H9 (cell line): ENCODE data around the gene KEL. TPM values are rescaled to one million over a fixed set of nuclear protein-coding genes. Genes with fewer than 3 reads are reported as not detected.

Experiments used
- DNase-seq: peaks from one replicate; pipeline ENCODE4 v3.0.0-alpha.2; 2017
- H2AFZ ChIP-seq: one replicate; pipeline ENCODE4 v1.6.1; 2013; ENCODE audit warnings: mild to moderate bottlenecking, low read length, control low read depth, moderate library complexity
- H2AK5ac ChIP-seq: 2 replicates; pipeline ENCODE4 v1.6.1; 2013; ENCODE audit warnings: low read length, control low read depth, mixed read lengths; ENCODE audit not compliant: insufficient read length
- H2BK120ac ChIP-seq: one replicate; pipeline ENCODE4 v1.6.1; 2013; ENCODE audit warnings: low read depth, mild to moderate bottlenecking, low read length, control low read depth, inconsistent platforms; ENCODE audit not compliant: poor library complexity, severe bottlenecking
- H2BK12ac ChIP-seq: 2 replicates; pipeline ENCODE4 v1.6.1; 2013; ENCODE audit warnings: low read length, control low read depth, mixed read lengths, low read depth; ENCODE audit not compliant: insufficient read length
- H2BK15ac ChIP-seq: 2 replicates; pipeline ENCODE4 v1.6.1; 2013; ENCODE audit warnings: low read depth, low read length, control low read depth
- H2BK20ac ChIP-seq: one replicate; pipeline ENCODE4 v1.6.1; 2013; ENCODE audit warnings: low read depth, mild to moderate bottlenecking, low read length, control low read depth, inconsistent platforms; ENCODE audit not compliant: poor library complexity, severe bottlenecking
- H2BK5ac ChIP-seq: 2 replicates; pipeline ENCODE4 v1.6.1; 2013; ENCODE audit warnings: low read length, control low read depth, mixed read lengths; ENCODE audit not compliant: insufficient read length
- H3K14ac ChIP-seq: 2 replicates; pipeline ENCODE4 v1.6.1; 2013; ENCODE audit warnings: low read length, control low read depth; ENCODE audit not compliant: insufficient read depth
- H3K18ac ChIP-seq: 2 replicates; pipeline ENCODE4 v1.6.1; 2013; ENCODE audit warnings: low read depth, mild to moderate bottlenecking, mixed read lengths, low read length, control low read depth; ENCODE audit not compliant: insufficient read length
- H3K23ac ChIP-seq: 2 replicates; pipeline ENCODE4 v1.6.1; 2013; ENCODE audit warnings: low read length, control low read depth, mixed read lengths, low read depth; ENCODE audit not compliant: insufficient read length
- H3K23me2 ChIP-seq: 2 replicates; pipeline ENCODE4 v1.6.1; 2013; ENCODE audit warnings: low read depth, mild to moderate bottlenecking, mixed read lengths, low read length, control low read depth; ENCODE audit not compliant: insufficient read length, poor library complexity, severe bottlenecking
- H3K27ac ChIP-seq: 2 replicates; pipeline ENCODE4 v1.5.1; 2013; ENCODE audit warnings: low read length, control low read depth, mixed read lengths, low read depth; ENCODE audit not compliant: insufficient read length
- H3K27me3 ChIP-seq: 2 replicates; pipeline ENCODE4 v1.6.1; 2013; ENCODE audit warnings: low read length, control low read depth, inconsistent platforms; ENCODE audit not compliant: insufficient read depth
- H3K4ac ChIP-seq: 2 replicates; pipeline ENCODE4 v1.6.1; 2013; ENCODE audit warnings: low read depth, mild to moderate bottlenecking, control low read depth, inconsistent platforms, low read length, moderate library complexity
- H3K4me1 ChIP-seq: 2 replicates; pipeline ENCODE4 v1.6.1; 2013; ENCODE audit warnings: low read length, control low read depth, inconsistent platforms; ENCODE audit not compliant: insufficient read depth
- H3K4me2 ChIP-seq: 2 replicates; pipeline ENCODE4 v1.6.1; 2013; ENCODE audit warnings: low read length, control low read depth, mixed read lengths; ENCODE audit not compliant: insufficient read length, insufficient read depth
- H3K56ac ChIP-seq: 2 replicates; pipeline ENCODE4 v1.6.1; 2013; ENCODE audit warnings: low read depth, mild to moderate bottlenecking, mixed read lengths, low read length, control low read depth; ENCODE audit not compliant: insufficient read length
- H3K79me1 ChIP-seq: 2 replicates; pipeline ENCODE4 v1.6.1; 2013; ENCODE audit warnings: low read depth, mild to moderate bottlenecking, moderate library complexity, low read length, control low read depth, inconsistent platforms; ENCODE audit not compliant: insufficient read depth, poor library complexity, severe bottlenecking
- H3K79me2 ChIP-seq: 2 replicates; pipeline ENCODE4 v1.6.1; 2013; ENCODE audit warnings: low read length, control low read depth, inconsistent platforms; ENCODE audit not compliant: insufficient read depth
- H3K9ac ChIP-seq: 2 replicates; pipeline ENCODE4 v1.6.1; 2013; ENCODE audit warnings: low read length, control low read depth, mixed read lengths; ENCODE audit not compliant: insufficient read length; ENCODE audit errors: extremely low read depth
- H3K9me3 ChIP-seq: one replicate; pipeline ENCODE4 v1.6.1; 2013; ENCODE audit warnings: low read depth, low read length, inconsistent platforms; ENCODE audit not compliant: control insufficient read depth
- H3T11ph ChIP-seq: one replicate; pipeline ENCODE4 v1.6.1; 2013; ENCODE audit warnings: mild to moderate bottlenecking, low read length, control low read depth, inconsistent platforms
- H4K20me1 ChIP-seq: one replicate; pipeline ENCODE4 v1.6.1; 2013; ENCODE audit not compliant: control insufficient read depth, insufficient read length, insufficient read depth
- H4K5ac ChIP-seq: 2 replicates; pipeline ENCODE4 v1.6.1; 2013; ENCODE audit warnings: low read depth, mild to moderate bottlenecking, mixed read lengths, low read length, control low read depth; ENCODE audit not compliant: insufficient read length
- H4K8ac ChIP-seq: replicated peaks from 2 replicates; pipeline ENCODE4 v1.6.1; 2013; ENCODE audit warnings: low read length, control low read depth, mixed read lengths, low read depth; ENCODE audit not compliant: insufficient read length
- H4K91ac ChIP-seq: 2 replicates; pipeline ENCODE4 v1.6.1; 2013; ENCODE audit warnings: low read depth, mild to moderate bottlenecking, moderate library complexity, mixed read lengths, low read length, control low read depth; ENCODE audit not compliant: insufficient read length
- H3K27ac Mint-ChIP-seq, 3 experiments: 2 replicates in 2 of 3; 3 replicates in 1 of 3; pipeline ENCODE4 v1.8.0; 2020 to 2021; ENCODE audit warnings: mixed read lengths in 3 of 3, mild to moderate bottlenecking in 1 of 3, moderate library complexity in 1 of 3
- H3K27me3 Mint-ChIP-seq: 2 replicates; pipeline ENCODE4 v1.8.0; 2021; ENCODE audit warnings: low read depth, mild to moderate bottlenecking, moderate library complexity, mixed read lengths
- H3K36me3 Mint-ChIP-seq, 3 experiments: 2 replicates in 2 of 3; 3 replicates in 1 of 3; pipeline ENCODE4 v1.8.0; 2020 to 2021; ENCODE audit warnings: low read depth in 3 of 3, mixed read lengths in 3 of 3; ENCODE audit not compliant: insufficient read depth in 1 of 3
- H3K4me1 Mint-ChIP-seq, 2 experiments: 2 replicates each; pipeline ENCODE4 v1.8.0; 2020; ENCODE audit warnings: mixed read lengths in 2 of 2
- H3K4me3 Mint-ChIP-seq, 2 experiments: 2 replicates in 1 of 2; 3 replicates in 1 of 2; pipeline ENCODE4 v1.8.0; 2020 to 2021; ENCODE audit warnings: mild to moderate bottlenecking in 2 of 2, mixed read lengths in 2 of 2, moderate library complexity in 1 of 2
- H3K9me3 Mint-ChIP-seq, 2 experiments: 2 replicates in 1 of 2; 3 replicates in 1 of 2; pipeline ENCODE4 v1.8.0; 2020; ENCODE audit warnings: mild to moderate bottlenecking in 2 of 2, mixed read lengths in 2 of 2, moderate library complexity in 1 of 2
- total RNA-seq: library from RNA; stranded (reverse); gene quantifications from 2 replicates; pipeline ENCODE4 v1.2.1, GENCODE V29; 2021
- TF ChIP-seq, protein P1 (sequence below): fragments of 200-600 bp; sonication (generic); conservative IDR thresholded peaks from 3 replicates; pipeline ENCODE4 v1.8.0; 2021; ENCODE audit warnings: antibody characterized with exemption, mild to moderate bottlenecking

The KEL gene
- total RNA-seq, 1 experiment from 2014 or later: 1.5 TPM

DNA sequence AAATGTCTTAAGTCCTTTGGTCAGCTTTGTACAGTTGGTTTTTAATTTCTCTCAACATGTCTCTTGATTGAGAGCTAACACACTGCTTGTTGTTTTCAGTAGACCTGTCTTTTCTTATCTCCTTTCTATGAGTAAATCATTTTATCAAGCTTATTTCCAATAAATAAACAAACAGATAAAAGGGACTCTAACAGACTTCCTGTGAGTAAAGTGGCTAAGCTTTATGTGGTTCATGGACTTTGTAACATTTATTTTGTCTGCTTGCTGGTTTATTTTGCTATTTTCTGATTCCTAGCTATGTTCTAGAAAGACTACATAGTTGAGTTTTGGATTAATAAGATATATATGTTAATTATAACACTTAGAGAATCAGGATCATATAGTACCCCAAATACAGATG lies 37.6 kb upstream of the KEL start:
- Histone ChIP-seq H2AK5ac (no peak overlapping the region), H3K27ac (no peak overlapping the region), H3K4me1 (no peaks in the 10 kb centered on the region), H4K5ac (no peak overlapping the region), H3K4me2 (no peak overlapping the region), H3K9ac (no peak overlapping the region), H2BK12ac (no peak overlapping the region), H4K8ac (no peak overlapping the region), H4K20me1 (no peaks in the 10 kb centered on the region), H2BK15ac (no peak overlapping the region), H2BK5ac (no peak overlapping the region), H3K23ac (no peak overlapping the region), H3K56ac (no peak overlapping the region), H2BK20ac (no peak overlapping the region), H3K9me3 (no peaks in the 10 kb centered on the region), H4K91ac (no peak overlapping the region), H3K79me1 (no peaks in the 10 kb centered on the region), H3K27me3 (no peaks in the 10 kb centered on the region), H3K4ac (no peak overlapping the region), H3K23me2 (no peaks in the 10 kb centered on the region), H3K79me2 (no peaks in the 10 kb centered on the region), H3K18ac (no peak overlapping the region), H3T11ph (no peak overlapping the region), H3K14ac (no peak overlapping the region), H2AFZ (no peak overlapping the region), H2BK120ac (no peak overlapping the region)
- Mint-ChIP-seq H3K27me3 (peaks cover 2% of the 10 kb centered on the region), H3K4me1 (peaks cover 0 to 6% of the 10 kb centered on the region in 2 experiments; a peak in 2 of 4 replicates), H3K27ac (no peak overlapping the region), H3K36me3 (no peaks in the 10 kb centered on the region; a peak in 1 of 7 replicates), H3K9me3 (peaks cover under 1 to 1% of the 10 kb centered on the region in 2 experiments; a peak in 3 of 5 replicates), H3K4me3 (no peak overlapping the region)
- no peak for DNase-seq
- TF ChIP-seq, protein P1, sequence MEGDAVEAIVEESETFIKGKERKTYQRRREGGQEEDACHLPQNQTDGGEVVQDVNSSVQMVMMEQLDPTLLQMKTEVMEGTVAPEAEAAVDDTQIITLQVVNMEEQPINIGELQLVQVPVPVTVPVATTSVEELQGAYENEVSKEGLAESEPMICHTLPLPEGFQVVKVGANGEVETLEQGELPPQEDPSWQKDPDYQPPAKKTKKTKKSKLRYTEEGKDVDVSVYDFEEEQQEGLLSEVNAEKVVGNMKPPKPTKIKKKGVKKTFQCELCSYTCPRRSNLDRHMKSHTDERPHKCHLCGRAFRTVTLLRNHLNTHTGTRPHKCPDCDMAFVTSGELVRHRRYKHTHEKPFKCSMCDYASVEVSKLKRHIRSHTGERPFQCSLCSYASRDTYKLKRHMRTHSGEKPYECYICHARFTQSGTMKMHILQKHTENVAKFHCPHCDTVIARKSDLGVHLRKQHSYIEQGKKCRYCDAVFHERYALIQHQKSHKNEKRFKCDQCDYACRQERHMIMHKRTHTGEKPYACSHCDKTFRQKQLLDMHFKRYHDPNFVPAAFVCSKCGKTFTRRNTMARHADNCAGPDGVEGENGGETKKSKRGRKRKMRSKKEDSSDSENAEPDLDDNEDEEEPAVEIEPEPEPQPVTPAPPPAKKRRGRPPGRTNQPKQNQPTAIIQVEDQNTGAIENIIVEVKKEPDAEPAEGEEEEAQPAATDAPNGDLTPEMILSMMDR: no peak
